Islet of Langerhans (tissue), 1 donor: ENCODE results near the gene BCL2.

Experiments used
- FAIRE-seq: peaks from one replicate; lab custom pipeline; 2011; peaks lifted over from hg19 to GRCh38; lab: Jason Lieb, UNC

BCL2 gene

DNA sequence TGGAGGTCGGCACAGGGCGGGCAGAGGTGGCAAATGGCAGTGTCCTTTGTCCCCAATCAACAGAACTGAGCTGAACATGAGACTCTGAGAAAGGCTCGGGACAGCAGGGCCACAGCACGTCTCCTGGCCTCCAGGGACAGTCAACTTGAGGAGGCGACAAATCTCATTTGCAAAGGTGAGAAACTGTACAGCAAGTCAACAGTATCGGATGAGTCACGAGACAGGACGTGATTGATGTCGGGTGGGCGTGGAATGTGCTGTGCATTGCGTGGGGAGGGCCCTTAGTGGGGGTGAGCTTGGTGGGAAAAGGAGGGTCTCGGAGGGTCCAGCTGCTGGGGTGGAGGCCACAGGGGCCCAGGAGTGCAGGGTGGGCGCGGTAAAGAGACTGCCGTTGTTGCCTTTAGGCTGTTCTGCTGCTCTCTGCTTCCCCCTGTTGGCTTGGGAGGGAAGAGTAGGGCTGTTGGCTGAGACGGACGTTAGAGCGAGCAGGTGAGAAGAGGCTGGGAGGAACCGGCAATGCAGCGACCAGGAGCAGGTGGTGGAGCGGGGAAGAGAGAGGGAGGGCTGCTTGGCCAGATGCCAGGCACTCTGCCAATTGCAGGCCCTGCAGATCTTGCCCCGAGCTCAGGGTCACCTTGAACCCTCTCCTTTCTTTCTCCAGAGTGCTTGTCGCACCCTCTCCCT is 164.3 kb downstream of the BCL2 start:
- no peak for FAIRE-seq

DNA sequence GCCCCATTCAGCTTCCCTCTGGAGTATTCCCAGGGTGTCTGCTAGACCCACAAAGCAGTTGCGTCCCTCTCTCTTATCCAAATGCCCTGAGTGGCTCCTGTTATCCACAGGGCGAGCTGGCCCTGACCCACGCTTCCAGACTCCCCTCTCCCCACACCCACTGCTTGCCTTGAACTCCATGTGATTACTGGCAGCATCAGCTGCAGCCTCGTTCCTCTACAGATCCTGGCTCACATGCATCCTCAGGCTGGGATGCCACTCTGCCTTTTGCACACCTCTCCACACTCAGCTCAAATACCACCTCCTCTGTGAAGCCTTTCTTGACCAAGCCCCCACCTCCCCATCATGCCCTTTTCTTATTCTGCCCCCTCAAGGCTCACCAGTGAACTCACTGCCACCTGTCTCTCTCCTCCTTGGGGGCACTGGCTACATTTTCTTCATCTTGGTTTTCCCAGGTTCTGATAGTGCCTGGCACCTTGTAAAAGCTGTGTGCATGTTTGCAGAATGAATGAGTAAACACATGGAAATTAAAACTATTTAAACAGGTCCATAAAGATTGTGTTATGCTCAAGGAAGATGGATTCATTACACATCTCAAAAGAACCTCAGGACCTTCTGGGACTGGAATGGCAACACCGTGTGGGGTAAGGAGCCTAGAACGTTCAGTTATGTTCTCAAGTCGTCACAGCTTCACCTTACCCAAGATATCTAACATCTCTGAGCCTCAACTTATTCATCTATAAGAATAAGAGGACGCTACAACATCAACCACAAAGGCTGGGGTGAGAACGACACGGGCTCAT is 165.0 kb downstream of the BCL2 start:
- no peak for FAIRE-seq

DNA sequence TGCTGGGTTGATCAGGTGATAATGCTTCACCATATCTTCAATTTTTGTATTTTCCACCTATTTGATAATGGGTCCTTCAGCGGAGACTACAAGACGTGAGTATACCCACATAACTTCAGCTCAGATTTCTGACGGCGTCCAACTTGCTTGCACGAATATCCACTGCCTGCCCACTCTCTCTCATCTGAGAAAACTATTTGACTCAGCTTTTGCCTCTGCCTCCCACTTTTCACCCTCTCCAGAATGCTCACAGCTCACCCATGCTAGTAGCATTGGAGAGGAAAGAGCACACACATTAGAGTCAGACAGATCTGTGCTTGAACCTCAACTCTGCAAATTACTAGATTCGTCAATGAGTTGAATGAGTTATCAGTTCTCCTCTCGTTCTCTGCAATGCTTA is 166.8 kb downstream of the BCL2 start:
- FAIRE-seq: no peak

DNA sequence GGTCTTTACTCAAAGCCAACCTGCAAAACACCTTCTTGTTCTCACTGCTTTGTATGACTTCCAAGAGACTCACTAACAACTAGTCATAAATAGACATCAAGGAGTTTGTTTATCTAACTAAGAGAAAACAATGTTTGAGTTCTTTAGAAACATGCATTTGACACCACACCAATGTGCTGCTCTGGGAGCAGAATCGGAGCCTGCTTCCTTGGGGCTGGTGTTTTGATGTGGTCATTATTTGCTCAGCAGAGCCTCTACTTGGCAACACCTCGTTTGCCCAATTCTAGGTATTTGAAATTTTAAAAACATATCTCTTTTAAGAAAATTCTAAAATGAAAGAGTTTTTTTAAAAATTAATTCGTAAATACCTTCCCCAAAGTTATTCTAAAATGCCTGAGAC is 167.5 kb downstream of the BCL2 start:
- no peak for FAIRE-seq

DNA sequence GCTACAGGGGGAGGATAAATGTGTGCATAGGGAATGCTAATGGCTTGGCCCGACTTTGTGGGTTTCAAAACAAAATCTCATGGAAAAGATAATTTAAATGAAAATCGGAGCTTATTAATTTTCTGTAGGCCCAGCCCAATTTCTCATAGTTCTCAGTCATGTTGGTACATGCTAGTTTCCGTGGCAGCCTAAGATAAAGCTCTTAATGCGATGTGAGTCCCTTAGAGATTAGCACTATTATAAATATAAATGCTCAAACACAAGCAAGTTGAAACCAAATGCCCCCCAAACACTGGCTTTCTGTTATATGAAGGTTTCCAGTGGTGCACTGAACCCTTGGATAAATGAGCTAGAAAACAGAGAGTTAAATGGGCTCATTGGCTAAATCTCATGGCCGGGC is 168.0 kb downstream of the BCL2 start:
- no peak for FAIRE-seq

DNA sequence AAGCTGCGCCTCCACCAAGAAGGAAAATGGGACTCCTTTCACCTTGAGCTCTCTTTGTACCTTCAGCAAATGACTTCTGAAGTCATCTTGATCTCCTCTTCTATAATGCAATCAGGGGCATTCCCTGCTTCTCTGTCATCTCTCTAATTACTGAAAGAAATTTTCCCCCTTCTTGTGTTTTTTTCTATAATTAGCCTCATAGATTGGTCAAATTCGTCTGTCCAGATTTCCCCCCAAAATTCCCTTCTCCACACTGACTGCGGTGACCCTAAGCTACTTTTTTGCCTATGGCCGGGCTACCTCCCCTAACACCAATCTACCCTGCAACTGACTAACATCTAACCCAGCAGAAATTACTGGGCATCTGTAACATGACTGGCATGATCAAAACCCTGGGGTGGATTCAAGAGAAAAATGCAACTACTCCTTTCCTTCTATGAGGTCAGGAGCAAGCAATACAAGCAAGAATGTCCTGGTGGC is 168.6 kb downstream of the BCL2 start:
- FAIRE-seq: no peak

DNA sequence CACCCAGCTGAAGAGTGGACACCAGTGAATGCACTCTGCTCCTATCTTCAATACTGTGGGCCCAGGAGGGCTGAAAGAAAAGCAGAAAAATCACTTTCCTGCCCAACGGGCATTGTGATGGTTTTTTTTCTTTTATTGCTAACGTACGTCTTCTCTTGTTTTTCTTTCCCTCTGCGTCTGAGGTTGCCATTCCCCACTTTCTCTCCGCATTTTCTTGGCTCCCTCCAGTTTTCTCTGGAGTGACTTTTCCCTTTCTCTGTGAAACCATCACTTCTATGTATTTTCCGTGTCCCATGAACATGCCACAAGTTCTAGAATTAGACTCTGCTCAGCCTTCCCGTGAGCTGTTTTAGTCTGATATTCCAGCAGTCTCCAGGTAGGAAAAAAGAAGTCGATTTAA is 169.2 kb downstream of the BCL2 start:
- no peak for FAIRE-seq

DNA sequence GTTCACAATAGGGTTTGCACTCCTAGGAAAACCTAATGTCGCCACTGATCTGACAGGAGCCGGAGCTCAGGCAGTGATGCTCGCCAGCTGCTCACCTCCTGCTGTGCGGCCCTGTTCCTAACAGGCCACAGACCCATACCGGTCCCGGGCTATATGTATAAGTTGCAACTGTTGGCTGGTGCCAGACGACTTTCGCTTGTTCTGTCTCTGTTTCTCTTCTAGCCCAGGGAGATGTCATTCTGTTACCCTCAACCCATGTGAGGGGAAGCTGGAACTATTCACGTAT is 170.3 kb downstream of the BCL2 start:
- no peak for FAIRE-seq

DNA sequence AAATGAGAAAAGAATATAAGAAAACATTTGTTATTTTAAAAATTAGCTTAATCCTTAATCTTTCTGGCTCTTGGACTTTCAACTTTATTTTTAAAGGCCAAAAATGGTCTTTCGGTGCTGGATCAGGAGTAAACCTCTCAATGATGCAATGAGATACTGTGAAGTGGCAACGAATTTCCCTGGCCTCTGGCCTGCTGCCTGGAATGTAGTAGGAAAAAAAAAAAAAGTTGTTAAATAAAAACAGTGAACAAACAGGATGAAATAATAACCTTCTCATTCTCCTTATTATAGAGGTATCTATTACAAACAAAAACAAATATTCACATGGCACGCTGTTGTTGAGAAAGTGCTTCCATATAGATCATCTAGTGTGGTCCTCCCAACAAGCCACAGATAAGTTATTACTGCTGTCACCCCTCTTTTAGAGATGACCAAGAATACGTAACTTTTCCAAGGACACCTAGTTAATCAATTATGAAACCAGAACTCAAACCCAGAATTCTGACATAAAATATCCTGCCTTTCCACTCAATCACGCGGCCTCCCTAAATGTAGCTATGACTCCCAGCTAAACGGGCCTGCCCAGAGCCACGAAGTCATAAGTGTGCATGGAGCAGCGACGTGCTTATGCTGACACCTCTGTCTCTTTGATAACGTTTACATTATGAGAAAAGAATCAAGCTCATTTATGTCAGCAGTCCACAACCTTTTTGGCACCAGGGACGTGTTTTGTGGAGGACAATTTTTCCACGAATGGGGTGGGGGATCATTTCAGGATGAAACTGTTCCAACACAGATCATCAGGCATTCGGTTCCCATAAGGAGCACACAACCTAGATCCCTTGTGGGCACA is 170.9 kb downstream of the BCL2 start:
- FAIRE-seq: no peak

DNA sequence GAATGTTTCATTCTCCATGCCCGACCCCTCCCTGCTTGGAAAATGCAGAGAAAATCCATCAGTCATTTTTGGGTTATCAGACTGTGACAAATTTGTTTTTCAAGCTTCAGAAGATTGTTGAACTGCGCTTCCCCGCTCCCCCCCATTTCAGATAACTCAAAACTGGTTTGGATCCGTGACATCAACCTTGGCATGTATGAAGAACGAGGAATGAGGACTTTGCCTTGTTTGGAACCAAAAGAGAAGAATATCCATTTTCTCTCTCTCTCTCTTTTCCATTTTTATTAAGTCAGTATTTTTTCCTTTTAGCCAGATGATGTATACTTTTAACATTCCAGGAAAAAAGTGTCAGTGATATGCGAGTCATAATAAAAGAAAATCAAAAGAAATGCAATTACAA is 171.6 kb downstream of the BCL2 start:
- FAIRE-seq: no peak

DNA sequence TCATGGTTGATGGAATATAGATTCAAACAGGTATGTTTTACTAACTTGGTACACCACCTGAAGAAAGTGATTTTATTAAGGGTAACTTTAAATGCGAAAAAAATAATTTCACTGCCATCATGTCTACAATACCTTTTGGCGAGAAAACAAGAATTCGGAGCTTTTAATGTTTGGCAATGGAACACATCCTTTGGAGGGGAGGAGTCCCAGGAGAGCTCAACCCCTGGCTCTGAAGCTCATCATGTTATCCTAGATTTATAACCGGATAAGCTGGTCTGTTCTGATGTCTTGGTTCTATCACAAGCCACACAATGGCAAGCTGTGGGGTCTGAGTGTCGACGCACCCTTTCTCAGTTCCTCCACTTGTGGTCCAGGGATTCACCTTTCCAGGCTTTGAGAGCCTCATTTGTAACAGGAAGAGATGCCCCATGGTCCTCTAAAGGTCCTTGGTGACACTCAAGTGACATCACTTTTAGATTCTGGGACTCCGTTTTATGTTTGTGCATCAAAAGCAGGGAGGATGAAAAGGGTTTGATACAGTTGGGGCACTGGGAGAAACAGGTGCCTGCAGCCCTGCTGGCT is 172.7 kb downstream of the BCL2 start:
- FAIRE-seq: no peak

DNA sequence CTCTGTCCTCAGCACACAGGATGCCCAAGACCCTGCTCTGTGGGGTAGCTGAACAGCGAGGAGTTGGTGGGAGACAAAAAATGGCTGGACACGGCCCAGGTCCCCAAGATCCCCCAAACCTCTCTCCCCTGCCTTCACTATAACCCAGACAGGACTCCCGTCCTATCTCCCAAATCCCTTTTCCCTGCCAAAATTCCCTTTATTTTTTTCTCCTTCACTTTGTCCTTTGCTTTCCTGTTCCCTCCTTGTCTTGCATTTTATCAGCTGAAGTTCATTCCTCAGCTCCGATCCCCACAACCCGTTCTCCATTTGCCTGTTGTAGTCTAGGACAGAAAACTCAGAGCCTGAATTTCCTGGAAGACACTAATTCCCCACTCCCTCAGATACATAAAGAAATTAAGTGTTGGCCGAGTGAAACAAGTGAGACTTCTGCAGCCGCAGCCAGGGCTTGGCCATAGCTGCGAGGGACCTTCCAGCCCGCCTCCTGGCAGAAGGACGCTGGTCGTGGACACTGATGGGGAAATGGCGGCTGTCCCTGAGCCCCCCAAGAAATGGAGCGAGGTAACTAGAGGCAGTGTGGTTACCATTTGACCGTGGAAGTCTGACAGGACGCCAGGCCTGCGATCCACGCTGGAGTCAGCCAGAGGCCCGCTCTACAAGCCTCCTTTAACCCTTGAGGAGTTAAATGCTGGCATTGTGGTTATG is 173.6 kb downstream of the BCL2 start:
- FAIRE-seq: no peak

DNA sequence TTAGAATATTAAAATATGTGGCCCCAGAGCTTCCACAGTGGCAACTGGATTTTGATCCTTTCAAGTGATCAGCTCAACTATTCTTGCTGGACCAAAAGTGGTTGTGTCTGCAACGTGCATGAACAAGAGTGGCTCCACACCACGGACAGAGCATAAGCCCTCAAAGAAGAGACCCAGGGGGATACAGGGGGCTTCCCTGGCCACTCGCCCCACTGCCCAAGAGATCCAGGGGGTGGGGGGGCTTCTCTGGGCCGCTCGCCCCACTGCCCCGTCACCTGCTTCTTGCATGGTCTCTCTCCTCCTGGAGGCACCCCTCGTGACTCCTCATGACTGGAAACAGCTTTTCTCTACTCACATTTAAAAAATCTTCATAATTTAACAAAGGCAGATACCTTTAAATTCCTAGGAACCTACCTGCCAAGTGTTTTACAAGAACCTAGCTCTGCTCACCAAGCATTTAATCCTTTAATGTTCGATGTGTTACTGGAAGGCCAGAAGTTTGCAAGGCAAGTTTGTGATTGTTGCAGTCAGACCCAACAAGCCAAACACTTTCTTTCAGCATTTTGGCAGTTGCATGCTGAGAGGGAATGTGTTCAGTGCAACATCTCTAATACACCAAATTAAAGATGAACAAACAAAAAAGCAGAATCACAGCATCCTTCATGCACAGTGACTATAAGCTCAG is 174.3 kb downstream of the BCL2 start:
- FAIRE-seq: no peak

DNA sequence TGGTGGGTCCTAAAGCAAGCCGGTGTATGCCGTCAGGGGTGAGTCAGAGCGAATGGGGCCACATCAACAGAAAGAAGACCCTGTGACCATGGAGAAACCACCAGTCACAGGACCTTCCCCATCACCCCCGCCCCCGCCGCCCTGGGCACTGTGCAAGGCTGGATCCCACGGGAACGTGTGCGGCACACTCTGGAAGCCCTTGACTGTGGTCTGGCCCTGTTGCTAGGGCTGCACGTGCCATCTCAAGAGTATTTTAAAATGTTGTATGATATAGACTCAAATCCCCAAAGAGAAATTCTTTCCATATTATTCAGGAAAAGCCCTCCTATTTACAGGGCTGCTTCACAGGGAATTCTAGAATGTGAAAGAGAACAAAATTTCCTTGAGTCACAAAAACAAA is 174.8 kb downstream of the BCL2 start:
- no peak for FAIRE-seq

DNA sequence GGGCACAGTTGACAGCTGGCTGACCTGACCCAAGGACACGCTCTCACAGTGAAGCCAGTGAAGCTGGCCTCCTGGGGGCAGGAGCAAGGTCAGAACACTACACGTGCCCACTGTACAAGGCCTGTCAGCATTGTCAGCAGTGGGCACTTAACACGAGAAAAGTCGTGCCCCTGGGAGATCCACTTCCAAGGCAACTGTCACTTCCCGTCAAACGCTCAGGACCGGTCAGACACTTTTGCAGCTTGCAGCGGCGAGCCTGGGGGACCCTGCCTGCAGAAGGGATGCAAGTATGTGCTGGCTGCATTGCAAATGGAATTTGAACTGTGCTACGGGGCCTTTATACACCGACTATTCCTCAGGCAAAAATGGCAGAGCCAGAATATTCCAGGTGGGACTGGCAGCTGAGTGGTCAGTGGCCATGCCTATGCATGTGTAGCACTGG is 176.2 kb downstream of the BCL2 start:
- FAIRE-seq: no peak

DNA sequence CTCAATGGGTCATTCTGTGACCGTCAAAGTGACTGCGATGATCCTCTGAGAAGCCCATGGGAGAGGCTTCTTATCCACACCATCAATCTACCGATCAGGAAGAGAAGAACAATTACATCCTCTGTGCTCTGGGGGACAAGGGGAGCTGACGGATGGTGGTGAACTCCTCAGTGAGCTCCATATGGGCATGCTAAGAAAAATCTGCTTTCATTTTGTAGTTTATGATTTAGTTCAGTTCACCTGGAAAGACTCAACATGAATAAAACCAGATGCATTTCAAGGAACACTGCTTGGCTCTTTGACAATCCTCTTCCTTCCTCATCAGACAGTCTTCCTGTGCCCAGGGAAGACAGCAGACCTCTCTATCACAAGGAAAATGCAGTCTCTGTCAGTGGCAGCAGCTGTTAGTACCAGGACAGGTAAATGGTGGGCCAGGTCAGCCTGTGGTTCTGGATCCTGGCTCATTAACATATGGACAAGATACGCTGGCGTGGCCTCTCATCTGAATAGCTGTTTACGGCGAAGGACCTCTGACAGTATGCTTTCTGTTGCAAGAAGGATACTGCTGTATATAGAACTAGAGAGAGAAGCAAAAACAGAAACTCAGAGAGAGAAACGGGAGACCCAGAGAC is 176.9 kb downstream of the BCL2 start:
- no peak for FAIRE-seq

DNA sequence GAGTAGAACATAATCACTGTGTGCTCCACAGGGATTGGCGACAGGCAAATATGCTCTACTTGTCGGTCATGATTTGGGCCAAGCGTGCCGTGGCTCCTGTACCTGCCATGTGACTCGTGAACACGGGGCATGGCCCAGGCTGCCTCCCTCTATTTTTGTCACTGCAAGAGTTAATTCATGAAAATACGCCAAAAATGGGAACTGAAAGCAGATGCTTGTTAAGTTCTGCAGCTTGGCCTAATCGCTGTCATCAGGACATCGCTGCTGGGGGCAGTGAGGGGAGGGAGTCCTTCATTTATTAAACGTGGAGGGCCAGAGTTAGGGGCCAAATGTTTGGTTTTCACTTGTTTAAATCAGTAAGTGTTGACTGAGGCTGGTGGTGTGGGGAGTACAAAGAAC is 177.8 kb downstream of the BCL2 start:
- no peak for FAIRE-seq

DNA sequence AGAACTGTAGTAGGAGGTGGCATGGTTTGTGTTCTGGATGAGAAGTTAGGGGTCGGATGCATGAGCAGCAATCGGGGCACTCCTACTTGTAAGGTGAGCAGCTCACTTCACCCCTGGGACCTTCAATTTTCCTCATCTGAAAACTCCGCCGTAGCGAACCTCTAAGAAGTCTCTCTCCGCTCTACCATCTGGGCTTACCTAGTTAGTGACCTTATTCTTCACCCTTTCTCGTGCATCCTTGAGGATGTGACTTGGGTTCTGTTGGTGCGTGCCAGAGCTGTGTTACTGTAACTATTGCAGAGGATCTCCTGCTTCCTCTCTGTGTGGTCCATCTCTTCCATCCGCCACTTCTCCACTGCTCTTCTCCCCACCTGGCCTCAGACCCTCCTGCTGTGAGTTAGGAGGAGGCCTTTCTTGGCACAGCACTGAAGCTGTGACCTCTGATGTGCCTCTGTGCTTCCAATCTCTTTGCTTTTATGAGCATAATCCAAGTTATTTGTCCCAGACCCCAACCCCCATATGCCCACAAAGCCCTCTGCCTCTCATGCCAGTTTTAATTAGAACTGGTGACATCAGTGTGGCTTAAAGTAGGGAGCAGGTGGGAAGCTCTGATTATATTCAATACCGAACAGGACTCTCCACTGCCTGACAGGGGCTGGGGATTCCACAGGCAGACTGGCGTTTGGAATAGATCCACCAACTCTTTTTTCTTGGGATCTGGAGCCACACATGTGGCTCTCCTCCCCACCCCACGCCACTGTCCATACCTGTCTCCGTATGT is 178.4 kb downstream of the BCL2 start:
- no peak for FAIRE-seq

DNA sequence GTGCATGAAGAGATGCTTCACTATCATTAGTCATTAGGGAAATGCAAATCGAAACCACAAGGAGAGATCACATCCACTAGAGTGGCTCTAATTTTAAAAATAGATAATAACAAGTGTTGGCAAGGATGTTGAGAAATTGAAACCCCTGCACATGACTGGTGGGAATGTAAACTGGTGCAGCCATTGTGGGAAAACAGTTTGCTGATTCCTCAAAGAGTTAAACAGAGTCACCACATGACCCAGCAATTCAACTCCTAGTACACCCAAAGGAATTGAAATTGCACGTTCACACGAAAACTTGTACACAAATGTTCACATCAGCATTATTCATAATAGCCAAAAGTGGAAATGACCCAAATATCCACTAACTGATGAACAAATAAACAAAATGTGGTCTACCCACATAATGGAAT is 179.5 kb downstream of the BCL2 start:
- FAIRE-seq: no peak
